Fibroblast of lung (primary cell): Measurements from ENCODE around the gene PXYLP1.

ENCODE experiments used
- CTCF ChIP-seq, 2 donors: IDR thresholded peaks in 1 of 2; conservative IDR thresholded peaks in 1 of 2; 1 replicate in 1 of 2; 2 replicates in 1 of 2; pipeline ENCODE4 v1.5.1; 2011 to 2012; ENCODE audit warnings: low read length in 2 of 2, control low read depth in 1 of 2, inconsistent platforms in 1 of 2, low read depth in 1 of 2, mild to moderate bottlenecking in 1 of 2
- EZH2 ChIP-seq: IDR thresholded peaks from 2 replicates; pipeline ENCODE4 v1.5.1; 2012; ENCODE audit warnings: low read length, control low read depth, mild to moderate bottlenecking; ENCODE audit errors: missing control alignments

GRCh38 chr3:141262308-141262705 is 30.7 kb downstream of the PXYLP1 start:
- TF ChIP-seq EZH2 (no peak), CTCF (conservative IDR thresholded peaks at IDR 0.05 in 1 of 2, IDR thresholded peaks at IDR 0.05 in 1 of 2; ENCODE audit: low read depth in 1 of 2, low read length in 2 of 2) (no peak)
